Neuronal stem cell (in vitro differentiated cells): ENCODE results near the gene SLC22A13.
"Not testable (repeated sequence)": the region's sequence is repeated elsewhere in the genome, so short reads cannot be mapped to it uniquely, and the experiment has no call there.

ENCODE experiments used
- DNase-seq: peaks from one replicate; pipeline ENCODE4 v3.0.0-alpha.2; 2013; ENCODE audit warnings: low spot score
- H2AFZ ChIP-seq: one replicate; pipeline ENCODE4 v1.6.1; 2013; ENCODE audit warnings: mild to moderate bottlenecking, low read length, inconsistent platforms
- H2AK5ac ChIP-seq: 2 replicates; pipeline ENCODE4 v1.6.1; 2013; ENCODE audit warnings: low read depth, mild to moderate bottlenecking, inconsistent platforms, low read length, moderate library complexity, mixed read lengths
- H2BK120ac ChIP-seq: 2 replicates; pipeline ENCODE4 v1.6.1; 2013; ENCODE audit warnings: low read depth, mild to moderate bottlenecking, inconsistent platforms, low read length, moderate library complexity, mixed read lengths
- H2BK12ac ChIP-seq: one replicate; pipeline ENCODE4 v1.6.1; 2013; ENCODE audit warnings: low read length, inconsistent platforms
- H2BK15ac ChIP-seq: 2 replicates; pipeline ENCODE4 v1.6.1; 2013; ENCODE audit warnings: mild to moderate bottlenecking, low read length, inconsistent platforms, mixed read lengths
- H2BK5ac ChIP-seq: one replicate; pipeline ENCODE4 v1.6.1; 2013; ENCODE audit warnings: inconsistent platforms, mild to moderate bottlenecking, low read length, moderate library complexity
- H3K14ac ChIP-seq: one replicate; pipeline ENCODE4 v1.6.1; 2013; ENCODE audit warnings: low read length, inconsistent platforms
- H3K18ac ChIP-seq: 2 replicates; pipeline ENCODE4 v1.6.1; 2013; ENCODE audit warnings: low read length, inconsistent platforms
- H3K23ac ChIP-seq: 2 replicates; pipeline ENCODE4 v1.6.1; 2013; ENCODE audit warnings: low read depth, mild to moderate bottlenecking, mixed read lengths, low read length, inconsistent platforms; ENCODE audit not compliant: poor library complexity
- H3K27ac ChIP-seq: replicated peaks from 3 replicates; pipeline ENCODE4 v1.5.1; 2013; ENCODE audit warnings: low read length, inconsistent platforms
- H3K27me3 ChIP-seq, 3 experiments: 2 replicates each; pipeline ENCODE4 v1.6.1; 2013; ENCODE audit warnings: low read length in 3 of 3, mild to moderate bottlenecking in 2 of 3, inconsistent platforms in 1 of 3, low read depth in 1 of 3, mixed read lengths in 1 of 3, moderate library complexity in 1 of 3; ENCODE audit not compliant: control insufficient read depth in 3 of 3, insufficient read depth in 3 of 3
- H3K36me3 ChIP-seq, 2 donors: replicated peaks in 1 of 2; 2 replicates each; pipeline ENCODE4 v1.6.1; 2013; ENCODE audit warnings: low read length in 2 of 2; ENCODE audit not compliant: control insufficient read depth in 2 of 2, insufficient read depth in 2 of 2
- H3K4ac ChIP-seq: 2 replicates; pipeline ENCODE4 v1.6.1; 2013; ENCODE audit warnings: inconsistent platforms, mild to moderate bottlenecking, low read length, moderate library complexity
- H3K4me1 ChIP-seq, 2 donors: 1 replicate in 1 of 2; 2 replicates in 1 of 2; pipeline ENCODE4 v1.6.1; 2013; ENCODE audit warnings: low read length in 2 of 2, low read depth in 1 of 2; ENCODE audit not compliant: control insufficient read depth in 2 of 2, insufficient read depth in 1 of 2
- H3K4me2 ChIP-seq: one replicate; pipeline ENCODE4 v1.6.1; 2013; ENCODE audit warnings: mild to moderate bottlenecking, low read length, inconsistent platforms; ENCODE audit not compliant: insufficient read depth, poor library complexity, severe bottlenecking
- H3K4me3 ChIP-seq, 2 donors: 2 replicates each; pipeline ENCODE4 v1.5.1; 2013; ENCODE audit warnings: low read length in 2 of 2, mild to moderate bottlenecking in 2 of 2, inconsistent platforms in 1 of 2, moderate library complexity in 1 of 2
- H3K79me1 ChIP-seq: one replicate; pipeline ENCODE4 v1.6.1; 2013; ENCODE audit warnings: low read depth, mild to moderate bottlenecking, inconsistent platforms, low read length, moderate library complexity
- H3K9ac ChIP-seq: one replicate; pipeline ENCODE4 v1.6.1; 2013; ENCODE audit warnings: mild to moderate bottlenecking, low read depth, low read length, inconsistent platforms; ENCODE audit not compliant: poor library complexity
- H3K9me3 ChIP-seq, 2 donors: replicated peaks in 1 of 2; 2 replicates each; pipeline versions ENCODE3 to v1.6.1; 2013; ENCODE audit warnings: low read length in 2 of 2, mild to moderate bottlenecking in 2 of 2, inconsistent platforms in 1 of 2, low read depth in 1 of 2, mixed read lengths in 1 of 2, moderate library complexity in 1 of 2; ENCODE audit not compliant: control insufficient read depth in 2 of 2, insufficient read depth in 1 of 2
- H4K8ac ChIP-seq: one replicate; pipeline ENCODE4 v1.6.1; 2013; ENCODE audit warnings: low read depth, mild to moderate bottlenecking, inconsistent platforms, low read length, moderate library complexity
- H4K91ac ChIP-seq: one replicate; pipeline ENCODE4 v1.6.1; 2013; ENCODE audit warnings: low read length, low read depth, mild to moderate bottlenecking, inconsistent platforms; ENCODE audit not compliant: poor library complexity
- WGBS, 2 donors: extraction: QIAGEN DNeasy Blood & Tissue Kit; methylation state at CpG; one replicate each; pipeline ENCODE4 v1.1.7; 2013; ENCODE audit warnings: missing lambda C conversion rate in 2 of 2, mixed read lengths in 1 of 2; ENCODE audit not compliant: insufficient read length in 2 of 2, insufficient replicate concordance in 1 of 2; ENCODE audit errors: extremely low coverage in 2 of 2; 5-methylcytosine and 5-hydroxymethylcytosine counted together

Gene SLC22A13

DNA sequence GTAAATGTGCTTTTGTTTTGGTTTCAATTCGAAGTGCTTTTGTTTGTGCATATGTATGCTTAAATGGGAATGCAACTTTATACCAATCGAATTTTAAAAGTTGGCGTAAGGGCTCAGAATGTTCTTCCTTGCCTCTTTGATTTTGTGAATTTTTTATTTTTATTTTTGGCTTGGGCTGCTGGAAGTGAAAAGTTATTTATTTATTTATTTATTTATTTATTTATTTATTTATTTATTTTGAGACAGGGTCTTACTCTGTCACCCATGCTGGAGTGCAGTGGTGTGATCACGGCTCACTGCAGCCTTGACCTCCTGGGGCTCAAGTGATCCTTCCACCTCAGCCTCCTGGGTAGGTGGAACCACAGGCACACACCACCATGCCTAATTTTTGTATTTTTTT is 22.8 kb upstream of the SLC22A13 start:
- not testable (repeated sequence) for H3K14ac ChIP-seq, H3K79me1 ChIP-seq, H3K27me3 ChIP-seq, H4K91ac ChIP-seq, H2AFZ ChIP-seq, DNase-seq, H2BK120ac ChIP-seq, H3K23ac ChIP-seq, H4K8ac ChIP-seq, H2BK12ac ChIP-seq, H3K4me3 ChIP-seq, H3K27ac ChIP-seq, H3K9ac ChIP-seq, H2BK15ac ChIP-seq, H2BK5ac ChIP-seq, H3K4me1 ChIP-seq, H3K4me2 ChIP-seq, H3K18ac ChIP-seq, H2AK5ac ChIP-seq, H3K4ac ChIP-seq
- WGBS, 2 donors: no CpG with 5 or more reads among the region's 4 CpGs
- Histone ChIP-seq H3K9me3 (peaks cover 1 to 19% of the 10 kb centered on the region in 2 donors), H3K36me3 (peaks cover 8 to 76% of the 10 kb centered on the region in 2 donors)

GRCh38 chr3:38245930-38246329 is 19.7 kb upstream of the SLC22A13 start:
- H2AK5ac ChIP-seq: no peak overlapping the region
- peaks cover 7 to 76% of the 10 kb centered on the region in 2 donors for H3K36me3 ChIP-seq

GRCh38 chr3:38247366-38248035 is 18.1 kb upstream of the SLC22A13 start:
- Histone ChIP-seq H3K23ac (no peak overlapping the region), H3K4me2 (no peak overlapping the region), H3K9me3 (no peaks in the 10 kb centered on the region), H2BK12ac (no peak overlapping the region), H4K8ac (no peak overlapping the region), H3K4me3 (no peak overlapping the region), H3K9ac (no peak overlapping the region), H3K18ac (no peak overlapping the region), H4K91ac (no peak overlapping the region), H3K27ac (no peak overlapping the region), H3K4ac (no peak overlapping the region), H3K79me1 (no peaks in the 10 kb centered on the region), H3K4me1 (peaks cover 0 to 3% of the 10 kb centered on the region in 2 donors), H3K36me3 (peaks cover 9 to 79% of the 10 kb centered on the region in 2 donors), H3K27me3 (no peaks in the 10 kb centered on the region), H2BK15ac (no peak overlapping the region), H2BK120ac (no peak overlapping the region), H2AFZ (no peak overlapping the region), H2AK5ac (no peak overlapping the region), H3K14ac (no peak overlapping the region), H2BK5ac (no peak overlapping the region)
- no peak for DNase-seq

More at GRCh38 chr3:38245930-38246329, 19.7 kb upstream of the SLC22A13 start:
- Histone ChIP-seq H3K18ac (no peak overlapping the region), H3K27ac (no peak overlapping the region), H2BK12ac (no peak overlapping the region), H2AFZ (no peak overlapping the region), H3K4ac (no peak overlapping the region), H3K9ac (no peak overlapping the region), H4K91ac (no peak overlapping the region), H3K23ac (no peak overlapping the region), H3K4me1 (no peaks in the 10 kb centered on the region), H3K4me3 (no peak overlapping the region), H3K9me3 (no peaks in the 10 kb centered on the region), H3K14ac (no peak overlapping the region), H2BK15ac (no peak overlapping the region), H3K79me1 (no peaks in the 10 kb centered on the region), H2BK120ac (no peak overlapping the region), H2BK5ac (no peak overlapping the region), H4K8ac (no peak overlapping the region), H3K27me3 (no peaks in the 10 kb centered on the region), H3K4me2 (no peak overlapping the region)
- no CpG with 5 or more reads among the region's 4 CpGs for WGBS, 2 donors
- DNase-seq: no peak

DNA sequence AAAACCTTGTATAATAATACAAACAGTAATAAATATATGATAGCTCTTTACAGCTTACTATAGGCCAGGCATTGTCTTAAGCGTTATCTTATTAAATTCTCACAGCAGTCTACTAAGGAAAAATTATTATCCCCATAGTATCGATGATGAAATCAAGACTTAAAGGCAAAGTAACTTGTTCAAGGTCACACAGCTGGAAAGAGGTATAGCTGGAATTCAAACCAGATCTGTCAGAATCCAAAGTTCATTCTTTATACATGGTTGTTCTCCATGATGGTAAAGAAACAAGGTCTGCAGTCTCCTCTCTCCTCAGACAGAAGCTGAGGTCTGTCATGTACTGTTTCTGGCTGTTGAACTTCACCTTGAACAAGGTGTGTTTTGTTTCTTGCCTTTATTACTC is 15.4 kb upstream of the SLC22A13 start:
- no peak overlapping the region for H2BK15ac ChIP-seq

More for the DNA sequence above, 15.4 kb upstream of the SLC22A13 start:
- H3K9ac ChIP-seq: no peak overlapping the region
- no peak overlapping the region for H3K18ac ChIP-seq
- no peak overlapping the region for H3K23ac ChIP-seq
- no peak overlapping the region for H2BK5ac ChIP-seq
- H4K8ac ChIP-seq: no peak overlapping the region
- no peak overlapping the region for H3K4me3 ChIP-seq
- no CpG with 5 or more reads among the region's 2 CpGs for WGBS, 2 donors
- no peak overlapping the region for H3K4ac ChIP-seq
- no peak overlapping the region for H2AK5ac ChIP-seq
- H3K79me1 ChIP-seq: no peaks in the 10 kb centered on the region
- H3K9me3 ChIP-seq: no peaks in the 10 kb centered on the region
- no peak overlapping the region for H3K27ac ChIP-seq
- H3K36me3 ChIP-seq: peaks cover 18 to 94% of the 10 kb centered on the region in 2 donors
- DNase-seq: no peak
- no peak overlapping the region for H2BK120ac ChIP-seq
- no peak overlapping the region for H4K91ac ChIP-seq
- peaks cover 0 to 3% of the 10 kb centered on the region in 2 donors for H3K4me1 ChIP-seq
- no peaks in the 10 kb centered on the region for H3K27me3 ChIP-seq
- H3K4me2 ChIP-seq: no peak overlapping the region
- no peak overlapping the region for H3K14ac ChIP-seq
- no peak overlapping the region for H2AFZ ChIP-seq
- H2BK12ac ChIP-seq: no peak overlapping the region
